HG03378 (cell line): Measurements from ENCODE around the gene NAB1.
"Not testable (repeated sequence)": the region's sequence is repeated elsewhere in the genome, so short reads cannot be mapped to it uniquely, and the experiment has no call there.

Source experiments
- ATAC-seq: cut with Tn5 transposase; IDR thresholded peaks from one replicate; pipeline ENCODE4 v1.9.1; 2021; ENCODE audit warnings: mild to moderate bottlenecking, moderate library complexity; ENCODE audit not compliant: unreplicated experiment

The NAB1 gene

GRCh38 chr2:190649035-190649797 is at the start of gene NAB1:
TSS of gene NAB1 (plus strand) at chr2:190649083. CDS start at chr2:190659177, 10,094 bp downstream.
- ATAC-seq: peak; percentile 31

- no peak for ATAC-seq
These were observed 49.2 kb upstream of the NAB1 start for GRCh38 chr2:190599546-190600220.

- ATAC-seq: no peak
These were observed 48.4 kb upstream of the NAB1 start for GRCh38 chr2:190600293-190601103.

- no peak for ATAC-seq
These were observed 45.5 kb upstream of the NAB1 start for GRCh38 chr2:190603374-190603773.

- ATAC-seq: no peak
These were observed 41.8 kb upstream of the NAB1 start for GRCh38 chr2:190607014-190607597.

- no peak for ATAC-seq
These were observed 41.1 kb upstream of the NAB1 start for GRCh38 chr2:190607657-190608357.

GRCh38 chr2:190608863-190609262 is 40.0 kb upstream of the NAB1 start:
- ATAC-seq: not testable (repeated sequence)

GRCh38 chr2:190609397-190609796 is 39.5 kb upstream of the NAB1 start:
- not testable (repeated sequence) for ATAC-seq

GRCh38 chr2:190610528-190610927 is 38.4 kb upstream of the NAB1 start:
- ATAC-seq: not testable (repeated sequence)

- no peak for ATAC-seq
These were observed 33.2 kb upstream of the NAB1 start for GRCh38 chr2:190615555-190616200.

GRCh38 chr2:190618030-190618429 is 30.9 kb upstream of the NAB1 start:
- no peak for ATAC-seq

GRCh38 chr2:190625691-190626090 is 23.2 kb upstream of the NAB1 start:
- ATAC-seq: no peak

GRCh38 chr2:190626641-190627210 is 22.2 kb upstream of the NAB1 start:
- ATAC-seq: no peak

GRCh38 chr2:190627448-190628412 is 21.2 kb upstream of the NAB1 start:
- peak; percentile 78 for ATAC-seq

- ATAC-seq: no peak
These were observed 20.1 kb upstream of the NAB1 start for GRCh38 chr2:190628591-190629319.

- ATAC-seq: no peak
These were observed 14.5 kb upstream of the NAB1 start for GRCh38 chr2:190634381-190634780.

GRCh38 chr2:190635781-190636180 is 13.1 kb upstream of the NAB1 start:
- no peak for ATAC-seq

- ATAC-seq: no peak
These were observed 12.5 kb upstream of the NAB1 start for GRCh38 chr2:190636361-190636760.
